Pancreas (tissue), 10 donors: ENCODE results near the gene ADRM1. TPM values are rescaled to one million over a fixed set of nuclear protein-coding genes. Genes with fewer than 3 reads are reported as not detected.

Source experiments
- ATAC-seq, 4 donors: fragments of 200-7000 bp; cut with Tn5 transposase; one replicate each; pipeline versions ENCODE4 v1.8.0 to v1.9.1; 2020; ENCODE audit warnings: mild to moderate bottlenecking in 4 of 4, moderate library complexity in 4 of 4
- DNase-seq, 6 donors: peaks; one replicate each; pipeline ENCODE4 v3.0.0-alpha.2; 2020
- FAIRE-seq: peaks from 2 replicates; lab custom pipeline; 2012; peaks lifted over from hg19 to GRCh38; lab: Jason Lieb, UNC
- H3K27ac ChIP-seq, 4 donors: fragments of 200-600 bp; sonication (generic); 1 replicate in 3 of 4; 2 replicates in 1 of 4; pipeline versions ENCODE4 v1.5.0 to v1.8.0; 2020
- H3K27me3 ChIP-seq, 4 donors: fragments of 200-600 bp; one replicate each; pipeline ENCODE4 v1.8.0; 2021
- H3K36me3 ChIP-seq, 3 donors: fragments of 200-600 bp; sonication (generic) in 1 of 3; one replicate each; pipeline versions ENCODE4 v1.5.0 to v1.8.0; 2020 to 2021
- H3K4me1 ChIP-seq, 3 donors: fragments of 200-600 bp; one replicate each; pipeline ENCODE4 v1.8.0; 2021
- H3K4me3 ChIP-seq, 4 donors: fragments of 200-600 bp; sonication (generic) in 2 of 4; one replicate each; pipeline versions ENCODE4 v1.5.0 to v1.8.0; 2020 to 2021
- H3K9me3 ChIP-seq, 4 donors: fragments of 200-600 bp; one replicate each; pipeline ENCODE4 v1.8.0; 2021
- WGBS, 2 donors: extraction: QIAGEN DNeasy Blood & Tissue Kit; methylation state at CpG; one replicate each; pipeline ENCODE4 v1.1.7; 2013; 5-methylcytosine and 5-hydroxymethylcytosine counted together
- intact Hi-C, 3 donors: fragments of 100-400 bp; cut with DNase I; formaldehyde crosslinking; loops; one replicate each; pipeline versions ENCODE4 v1.11.1 to v1.14.2; 2022
- polyA plus RNA-seq, 2 donors: library from polyadenylated mRNA; stranded (reverse); fragments of 200-250 nt; gene quantifications; one replicate each; pipeline ENCODE4 v1.2.3, GENCODE V29; 2013
- total RNA-seq, 6 donors: library from RNA; stranded (reverse); fragmentation: NEBNext Ultra II Directional in 4 of 6; extraction: Animal tissue kit (Norgen Biotek cat#: 25700) in 4 of 6; gene quantifications; one replicate each; pipeline versions ENCODE4 v1.2.1 to v1.2.4, GENCODE V29; 2021 to 2023
- TF ChIP-seq, protein P1 (sequence below), 4 donors: fragments of 200-600 bp; sonication (generic) in 3 of 4; IDR thresholded peaks; one replicate each; pipeline versions ENCODE4 v1.5.0 to v1.8.0; 2021; ENCODE audit warnings: antibody characterized with exemption in 4 of 4
- donor health status: healthy with polysubstance abuse.
- donor health status: DM: no; HTN: no; CAD: no; lungs with moderate emphysema.
- donor health status: DM: no; HTN: no; CAD: no.
- donor health status: control.
- donor health status: control.
- donor health status: Bipolar disorder and iron deficiency.
- donor health status: DM: yes; HTN: yes; CAD: no.
- donor health status: DM: no; HTN: no; CAD: no.
- donor health status: DM: no; HTN: no; CAD: no.
- donor health status: DM: yes; HTN: yes; CAD: no.

ADRM1 gene
- total and polyA plus RNA-seq, 8 donors: 33.3 to 76.0 (median 41.7) TPM

GRCh38 chr20:62323980-62324906 is 21.4 kb downstream of the ADRM1 start:
- H3K4me3 ChIP-seq: no peak overlapping the region
- H3K36me3 ChIP-seq: peaks cover 0 to 35% (median 3%) of the 10 kb centered on the region in 3 donors
- no peak overlapping the region for H3K27ac ChIP-seq
- intact Hi-C loops: no loop called here
- TF ChIP-seq, protein P1, sequence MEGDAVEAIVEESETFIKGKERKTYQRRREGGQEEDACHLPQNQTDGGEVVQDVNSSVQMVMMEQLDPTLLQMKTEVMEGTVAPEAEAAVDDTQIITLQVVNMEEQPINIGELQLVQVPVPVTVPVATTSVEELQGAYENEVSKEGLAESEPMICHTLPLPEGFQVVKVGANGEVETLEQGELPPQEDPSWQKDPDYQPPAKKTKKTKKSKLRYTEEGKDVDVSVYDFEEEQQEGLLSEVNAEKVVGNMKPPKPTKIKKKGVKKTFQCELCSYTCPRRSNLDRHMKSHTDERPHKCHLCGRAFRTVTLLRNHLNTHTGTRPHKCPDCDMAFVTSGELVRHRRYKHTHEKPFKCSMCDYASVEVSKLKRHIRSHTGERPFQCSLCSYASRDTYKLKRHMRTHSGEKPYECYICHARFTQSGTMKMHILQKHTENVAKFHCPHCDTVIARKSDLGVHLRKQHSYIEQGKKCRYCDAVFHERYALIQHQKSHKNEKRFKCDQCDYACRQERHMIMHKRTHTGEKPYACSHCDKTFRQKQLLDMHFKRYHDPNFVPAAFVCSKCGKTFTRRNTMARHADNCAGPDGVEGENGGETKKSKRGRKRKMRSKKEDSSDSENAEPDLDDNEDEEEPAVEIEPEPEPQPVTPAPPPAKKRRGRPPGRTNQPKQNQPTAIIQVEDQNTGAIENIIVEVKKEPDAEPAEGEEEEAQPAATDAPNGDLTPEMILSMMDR (IDR thresholded peaks at IDR 0.05): no peak
- DNase-seq (peak in 2 of 6 donors; percentile 37 to 59), FAIRE-seq (no peak), ATAC-seq (no peak)
- no peaks in the 10 kb centered on the region for H3K27me3 ChIP-seq
- no peaks in the 10 kb centered on the region for H3K4me1 ChIP-seq
- 83 to 86% methylated on average over 24 to 25 of the region's 25 CpGs for WGBS, 2 donors
- H3K9me3 ChIP-seq: no peaks in the 10 kb centered on the region

DNA sequence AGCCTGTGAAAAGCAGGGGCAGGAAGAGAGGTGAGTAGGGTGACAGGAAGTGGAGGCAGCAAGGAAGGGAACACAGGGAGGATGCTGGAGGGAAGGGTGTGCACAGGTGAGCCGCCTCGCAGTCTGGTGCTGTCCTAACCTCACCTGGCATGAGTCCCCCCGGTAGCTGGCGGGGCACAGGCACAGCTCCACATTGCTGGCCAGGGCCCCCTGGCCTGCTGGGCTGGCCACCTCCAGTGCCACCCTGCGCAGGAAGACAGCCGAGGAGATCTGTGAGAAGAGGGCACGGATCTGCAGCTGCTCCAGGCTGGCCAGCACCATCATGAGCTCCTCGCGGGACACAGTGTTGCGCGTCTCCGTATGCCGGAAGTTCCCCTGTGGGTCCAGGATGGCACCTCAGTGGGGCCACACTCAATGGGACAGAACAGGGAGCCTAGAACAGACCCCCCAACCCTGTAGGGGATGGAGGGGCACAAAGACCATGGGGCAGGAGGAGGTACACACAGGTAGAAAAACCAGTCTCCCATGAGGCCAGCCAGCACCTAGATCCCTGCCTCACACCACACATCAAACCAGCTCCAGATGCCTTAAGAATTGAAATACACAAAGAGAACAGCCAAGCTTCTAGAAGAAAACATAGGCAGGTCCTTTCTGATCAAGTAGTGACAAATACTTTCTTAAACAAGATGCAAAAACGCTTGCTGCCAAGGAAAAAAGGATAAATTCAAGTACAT is 22.5 kb downstream of the ADRM1 start:
- FAIRE-seq: no peak
- intact Hi-C loops: no loop called here
- no peaks in the 10 kb centered on the region for H3K27me3 ChIP-seq
- H3K27ac ChIP-seq: no peak overlapping the region
- TF ChIP-seq, protein P1 (IDR thresholded peaks at IDR 0.05): no peak
- WGBS, 2 donors: 89% methylated on average over 14 of the region's 14 CpGs
- peak in 1 of 6 donors; percentile 48 for DNase-seq
- H3K4me1 ChIP-seq: no peaks in the 10 kb centered on the region
- H3K36me3 ChIP-seq: peaks cover 0 to 39% (median 3%) of the 10 kb centered on the region in 3 donors
- no peaks in the 10 kb centered on the region for H3K9me3 ChIP-seq
- ATAC-seq: no peak
- H3K4me3 ChIP-seq: no peak overlapping the region

DNA sequence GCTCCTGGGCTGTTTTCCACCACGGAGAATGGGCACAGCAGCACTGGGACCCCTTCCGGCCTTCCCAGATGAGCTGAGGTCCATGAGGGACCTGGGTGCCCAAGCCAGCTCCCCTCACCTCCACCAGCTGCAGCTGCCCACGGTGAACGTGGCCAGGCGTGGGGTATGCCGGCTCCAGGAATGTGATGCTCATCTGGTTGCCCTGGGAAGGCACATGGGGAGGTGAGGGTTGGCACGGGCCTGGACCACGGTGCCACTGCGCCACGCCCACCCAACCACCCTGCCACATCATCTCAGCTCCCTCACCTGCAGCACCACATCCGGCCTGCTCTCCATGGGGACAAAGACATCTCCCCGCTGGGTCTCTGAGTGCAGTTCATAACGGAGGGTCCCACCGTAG is 23.8 kb downstream of the ADRM1 start:
- no peaks in the 10 kb centered on the region for H3K27me3 ChIP-seq
- DNase-seq: peak in 2 of 6 donors; percentile 26 to 58
- no peaks in the 10 kb centered on the region for H3K9me3 ChIP-seq
- FAIRE-seq: no peak
- H3K27ac ChIP-seq: no peak overlapping the region
- intact Hi-C loops: no loop called here
- no peak overlapping the region for H3K4me3 ChIP-seq
- TF ChIP-seq, protein P1 (IDR thresholded peaks at IDR 0.05): no peak
- WGBS, 2 donors: 93 to 97% methylated on average over 14 of the region's 14 CpGs
- ATAC-seq: no peak
- peaks cover 0 to 44% (median 3%) of the 10 kb centered on the region in 3 donors for H3K36me3 ChIP-seq
- H3K4me1 ChIP-seq: no peaks in the 10 kb centered on the region

DNA sequence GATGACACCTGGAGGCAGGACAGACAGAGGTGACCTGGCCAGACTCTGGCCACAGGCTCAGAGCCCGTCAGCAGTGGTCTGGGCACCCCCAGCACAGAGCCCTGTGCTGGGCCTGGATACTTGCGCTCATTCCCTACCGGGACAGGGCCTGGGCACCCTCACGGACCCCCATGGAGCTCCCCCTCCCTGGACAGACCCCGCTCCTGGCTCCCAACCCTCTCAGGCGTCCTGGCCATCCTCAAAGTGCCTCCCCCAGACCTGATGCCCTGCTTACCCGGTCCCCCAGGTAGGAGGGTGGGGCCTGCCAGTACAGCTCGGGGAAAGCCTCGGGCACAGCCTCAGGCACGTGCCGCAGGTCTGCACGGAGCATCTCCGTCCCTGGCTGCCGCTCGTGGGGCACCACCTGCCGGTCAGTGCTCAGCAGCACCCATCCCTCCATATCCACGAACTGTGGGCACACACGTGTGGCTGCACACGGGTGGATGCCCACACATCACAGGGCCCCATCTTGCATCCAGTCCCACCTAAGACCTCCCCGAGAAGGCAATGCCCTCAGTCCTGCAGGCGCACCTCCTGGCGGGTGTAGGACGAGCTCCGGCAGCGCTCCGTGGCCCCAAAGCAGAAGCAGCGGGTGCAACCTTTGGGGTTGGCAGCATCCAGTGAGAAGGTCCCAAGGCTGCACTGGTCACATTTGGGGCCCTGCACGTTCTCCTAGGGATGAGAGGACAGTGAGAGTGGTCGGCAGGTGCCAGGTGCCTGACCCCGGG is 24.3 kb downstream of the ADRM1 start:
- no peak for ATAC-seq

More for the DNA sequence above, 24.3 kb downstream of the ADRM1 start:
- intact Hi-C loops: no loop called here
- Histone ChIP-seq H3K27ac (no peak overlapping the region), H3K36me3 (peaks cover 0 to 50% (median 3%) of the 10 kb centered on the region in 3 donors), H3K27me3 (no peaks in the 10 kb centered on the region), H3K9me3 (no peaks in the 10 kb centered on the region), H3K4me1 (no peaks in the 10 kb centered on the region), H3K4me3 (no peak overlapping the region)
- WGBS, 2 donors: 88 to 89% methylated on average over 28 to 30 of the region's 30 CpGs
- FAIRE-seq: no peak
- TF ChIP-seq, protein P1 (IDR thresholded peaks at IDR 0.05): no peak
- DNase-seq: peak in 1 of 6 donors; percentile 70
